KMS-11 (cell line): ENCODE data around the gene KLHL35.

Source experiments
- H2AFZ ChIP-seq: fragments of 200-600 bp; sonication (generic); 2 replicates; pipeline ENCODE4 v1.6.1; 2016; ENCODE audit warnings: antibody characterized with exemption, mixed run types, low read depth
- H3K27ac ChIP-seq: fragments of 200-600 bp; sonication (generic); 2 replicates; pipeline ENCODE4 v1.6.1; 2016; ENCODE audit warnings: mild to moderate bottlenecking, mixed run types
- H3K27me3 ChIP-seq: fragments of 200-600 bp; sonication (generic); 2 replicates; pipeline ENCODE4 v1.6.1; 2017; ENCODE audit warnings: mild to moderate bottlenecking, low read depth, mixed run types, moderate library complexity; ENCODE audit not compliant: insufficient read depth
- H3K36me3 ChIP-seq: fragments of 200-600 bp; sonication (generic); 2 replicates; pipeline ENCODE4 v1.6.1; 2017; ENCODE audit warnings: mild to moderate bottlenecking, mixed run types; ENCODE audit not compliant: insufficient read depth
- H3K4me1 ChIP-seq: fragments of 200-600 bp; sonication (generic); 2 replicates; pipeline ENCODE4 v1.6.1; 2016; ENCODE audit warnings: mild to moderate bottlenecking, low read depth, mixed run types; ENCODE audit not compliant: poor library complexity, severe bottlenecking
- H3K4me2 ChIP-seq: fragments of 200-600 bp; sonication (generic); 2 replicates; pipeline ENCODE4 v1.7.0; 2016; ENCODE audit warnings: mild to moderate bottlenecking, mixed run types
- H3K4me3 ChIP-seq: fragments of 200-600 bp; sonication (generic); IDR thresholded peaks from 2 replicates; pipeline ENCODE4 v1.6.1; 2017; ENCODE audit warnings: low read depth, low read length, mixed read lengths; ENCODE audit not compliant: insufficient read depth
- H3K79me2 ChIP-seq: fragments of 200-600 bp; sonication (generic); 2 replicates; pipeline ENCODE4 v1.6.1; 2016; ENCODE audit warnings: low read depth, mixed run types; ENCODE audit not compliant: insufficient read depth
- H3K9ac ChIP-seq: fragments of 200-600 bp; sonication (generic); 2 replicates; pipeline ENCODE4 v1.6.1; 2016; ENCODE audit warnings: mild to moderate bottlenecking, mixed run types
- H4K20me1 ChIP-seq: fragments of 200-600 bp; sonication (generic); 2 replicates; pipeline ENCODE4 v1.6.1; 2016; ENCODE audit warnings: mild to moderate bottlenecking, mixed run types; ENCODE audit not compliant: insufficient read depth
- TF ChIP-seq, protein P1 (sequence below): fragments of 200-600 bp; sonication (generic); conservative IDR thresholded peaks from 2 replicates; pipeline ENCODE4 v1.6.1; 2017; ENCODE audit warnings: low read depth, mild to moderate bottlenecking, antibody characterized with exemption, low read length, moderate library complexity, mixed read lengths

The KLHL35 gene

GRCh38 chr11:75376175-75376574, 56.8 kb downstream of the KLHL35 start:
- no peak overlapping the region for H3K4me2 ChIP-seq

GRCh38 chr11:75375626-75376025, 57.4 kb downstream of the KLHL35 start:
- Histone ChIP-seq H3K79me2 (no peaks in the 10 kb centered on the region), H2AFZ (no peak overlapping the region), H3K27ac (no peak overlapping the region), H3K4me3 (no peak overlapping the region), H4K20me1 (no peaks in the 10 kb centered on the region), H3K9ac (no peak overlapping the region), H3K4me2 (no peak overlapping the region), H3K27me3 (no peaks in the 10 kb centered on the region; the same call in 1 of the 2 replicates), H3K4me1 (no peaks in the 10 kb centered on the region), H3K36me3 (no peaks in the 10 kb centered on the region)
- TF ChIP-seq, protein P1, sequence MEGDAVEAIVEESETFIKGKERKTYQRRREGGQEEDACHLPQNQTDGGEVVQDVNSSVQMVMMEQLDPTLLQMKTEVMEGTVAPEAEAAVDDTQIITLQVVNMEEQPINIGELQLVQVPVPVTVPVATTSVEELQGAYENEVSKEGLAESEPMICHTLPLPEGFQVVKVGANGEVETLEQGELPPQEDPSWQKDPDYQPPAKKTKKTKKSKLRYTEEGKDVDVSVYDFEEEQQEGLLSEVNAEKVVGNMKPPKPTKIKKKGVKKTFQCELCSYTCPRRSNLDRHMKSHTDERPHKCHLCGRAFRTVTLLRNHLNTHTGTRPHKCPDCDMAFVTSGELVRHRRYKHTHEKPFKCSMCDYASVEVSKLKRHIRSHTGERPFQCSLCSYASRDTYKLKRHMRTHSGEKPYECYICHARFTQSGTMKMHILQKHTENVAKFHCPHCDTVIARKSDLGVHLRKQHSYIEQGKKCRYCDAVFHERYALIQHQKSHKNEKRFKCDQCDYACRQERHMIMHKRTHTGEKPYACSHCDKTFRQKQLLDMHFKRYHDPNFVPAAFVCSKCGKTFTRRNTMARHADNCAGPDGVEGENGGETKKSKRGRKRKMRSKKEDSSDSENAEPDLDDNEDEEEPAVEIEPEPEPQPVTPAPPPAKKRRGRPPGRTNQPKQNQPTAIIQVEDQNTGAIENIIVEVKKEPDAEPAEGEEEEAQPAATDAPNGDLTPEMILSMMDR = no peak

More at GRCh38 chr11:75376175-75376574, 56.8 kb downstream of the KLHL35 start:
- TF ChIP-seq, protein P1 = no peak
- Histone ChIP-seq H2AFZ (no peak overlapping the region), H3K4me1 (no peaks in the 10 kb centered on the region), H3K9ac (no peak overlapping the region), H3K79me2 (no peaks in the 10 kb centered on the region), H3K27ac (no peak overlapping the region), H3K4me3 (no peak overlapping the region), H3K36me3 (no peaks in the 10 kb centered on the region), H3K27me3 (no peaks in the 10 kb centered on the region; the same call in 1 of the 2 replicates), H4K20me1 (no peaks in the 10 kb centered on the region)

GRCh38 chr11:75374646-75375045, 58.4 kb downstream of the KLHL35 start:
- TF ChIP-seq, protein P1 = no peak
- H3K4me1 ChIP-seq = no peaks in the 10 kb centered on the region
- H3K27ac ChIP-seq = no peak overlapping the region
- H3K36me3 ChIP-seq = no peaks in the 10 kb centered on the region
- no peak overlapping the region for H3K9ac ChIP-seq
- H3K79me2 ChIP-seq = no peaks in the 10 kb centered on the region
- H3K4me2 ChIP-seq = no peak overlapping the region
- H4K20me1 ChIP-seq = no peaks in the 10 kb centered on the region
- no peak overlapping the region for H2AFZ ChIP-seq
- no peaks in the 10 kb centered on the region; the same call in 1 of the 2 replicates for H3K27me3 ChIP-seq
- no peak overlapping the region for H3K4me3 ChIP-seq

DNA sequence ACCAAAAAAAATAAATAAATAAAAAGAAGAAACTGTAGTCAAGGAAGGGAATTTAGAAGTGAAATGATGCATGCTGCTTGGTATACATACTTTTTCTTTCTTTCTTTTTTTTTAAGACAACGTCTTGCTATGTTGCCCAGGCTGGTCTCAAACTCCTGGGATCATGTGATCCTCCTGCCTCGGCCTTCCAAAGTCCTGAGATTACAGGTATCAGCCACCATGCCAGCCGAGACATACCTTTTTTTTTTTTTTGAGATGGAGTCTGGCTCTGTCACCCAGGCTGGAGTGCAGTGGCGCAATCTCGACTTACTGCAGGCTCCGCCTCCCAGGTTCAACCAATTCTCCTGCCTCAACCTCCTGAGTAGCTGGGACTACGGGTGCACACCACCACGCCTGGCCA, 59.8 kb downstream of the KLHL35 start:
- H4K20me1 ChIP-seq = no peaks in the 10 kb centered on the region
- H2AFZ ChIP-seq = no peak overlapping the region
- TF ChIP-seq, protein P1 = no peak
- no peak overlapping the region for H3K4me3 ChIP-seq
- no peaks in the 10 kb centered on the region for H3K36me3 ChIP-seq
- H3K4me2 ChIP-seq = no peak overlapping the region
- no peaks in the 10 kb centered on the region for H3K79me2 ChIP-seq
- H3K4me1 ChIP-seq = no peaks in the 10 kb centered on the region
- H3K9ac ChIP-seq = no peak overlapping the region
- no peaks in the 10 kb centered on the region; the same call in 1 of the 2 replicates for H3K27me3 ChIP-seq
- no peak overlapping the region for H3K27ac ChIP-seq
